Endothelial cell (in vitro differentiated cells): ENCODE data around the gene HEPACAM2. TPM values are rescaled to one million over a fixed set of nuclear protein-coding genes. Genes with fewer than 3 reads are reported as not detected.

Experiments
- DNase-seq: peaks from one replicate; pipeline ENCODE4 v3.0.0; 2021; ENCODE audit warnings: low spot score
- H3K27ac Mint-ChIP-seq: one replicate; pipeline ENCODE4 v1.8.0; 2021; ENCODE audit warnings: mixed read lengths, inconsistent platforms; ENCODE audit not compliant: unreplicated experiment
- H3K27me3 Mint-ChIP-seq: one replicate; pipeline ENCODE4 v1.8.0; 2021; ENCODE audit warnings: mild to moderate bottlenecking, moderate library complexity, mixed read lengths, inconsistent platforms; ENCODE audit not compliant: unreplicated experiment
- H3K36me3 Mint-ChIP-seq: one replicate; pipeline ENCODE4 v1.8.0; 2021; ENCODE audit warnings: mild to moderate bottlenecking, low read depth, mixed read lengths, inconsistent platforms; ENCODE audit not compliant: unreplicated experiment
- H3K4me1 Mint-ChIP-seq: one replicate; pipeline ENCODE4 v1.8.0; 2021; ENCODE audit warnings: mild to moderate bottlenecking, mixed read lengths, inconsistent platforms; ENCODE audit not compliant: unreplicated experiment
- H3K4me3 Mint-ChIP-seq: one replicate; pipeline ENCODE4 v1.8.0; 2021; ENCODE audit warnings: mild to moderate bottlenecking, mixed read lengths, inconsistent platforms; ENCODE audit not compliant: unreplicated experiment
- H3K9me3 Mint-ChIP-seq: one replicate; pipeline ENCODE4 v1.8.0; 2021; ENCODE audit warnings: mixed read lengths, inconsistent platforms; ENCODE audit not compliant: unreplicated experiment
- total RNA-seq: library from RNA; stranded (reverse); fragmentation: NEBNext Ultra II Directional; extraction: Animal tissue kit (Norgen Biotek cat#: 25700); gene quantifications from one replicate; pipeline ENCODE4 v1.2.1, GENCODE V29; 2021; ENCODE audit not compliant: unreplicated experiment
- TF ChIP-seq, protein P1 (sequence below): fragments of 200-600 bp; sonication (generic); IDR thresholded peaks from one replicate; pipeline ENCODE4 v1.5.0; 2021; ENCODE audit warnings: antibody characterized with exemption; ENCODE audit not compliant: unreplicated experiment

The HEPACAM2 gene
- total RNA-seq, 1 donor from 2014 or later = not detected

DNA sequence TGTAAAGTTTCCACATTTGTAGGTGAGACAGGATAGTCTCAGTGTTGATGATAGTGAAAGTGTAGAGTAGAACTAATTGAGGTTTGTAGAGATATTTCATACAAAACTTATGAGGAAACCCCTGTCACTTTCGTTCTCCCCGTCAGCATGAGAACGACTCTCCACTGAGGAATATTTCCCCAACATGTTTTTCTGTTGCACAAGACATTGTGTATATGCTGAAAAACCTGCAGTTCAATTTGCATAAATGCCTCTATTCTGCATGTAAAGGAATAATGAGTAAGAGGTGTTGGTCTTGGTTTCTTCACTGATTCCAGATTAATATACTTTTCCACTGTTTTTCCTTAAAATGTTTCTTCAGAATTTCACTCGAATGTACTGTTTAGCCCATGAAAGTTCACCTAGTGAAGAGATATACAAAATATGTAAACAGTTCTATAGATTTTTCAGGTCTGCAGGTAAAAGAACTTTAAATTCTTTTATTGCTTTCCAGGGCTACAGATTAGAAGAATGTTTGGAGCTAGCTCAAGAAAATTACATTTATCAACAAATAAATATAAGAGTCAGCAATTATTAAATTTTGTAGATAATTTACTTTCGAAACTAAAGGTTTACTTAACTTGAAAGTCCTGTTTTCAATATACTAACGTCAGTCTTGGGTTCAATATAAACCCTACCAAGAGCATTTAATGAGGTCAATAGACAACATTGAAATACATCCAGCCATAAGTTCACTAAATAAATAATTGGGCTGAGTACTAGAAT is 37.2 kb downstream of the HEPACAM2 start:
- H3K9me3 Mint-ChIP-seq = no peaks in the 10 kb centered on the region
- no peak overlapping the region for H3K4me3 Mint-ChIP-seq
- H3K27me3 Mint-ChIP-seq = peaks cover 5% of the 10 kb centered on the region
- TF ChIP-seq, protein P1, sequence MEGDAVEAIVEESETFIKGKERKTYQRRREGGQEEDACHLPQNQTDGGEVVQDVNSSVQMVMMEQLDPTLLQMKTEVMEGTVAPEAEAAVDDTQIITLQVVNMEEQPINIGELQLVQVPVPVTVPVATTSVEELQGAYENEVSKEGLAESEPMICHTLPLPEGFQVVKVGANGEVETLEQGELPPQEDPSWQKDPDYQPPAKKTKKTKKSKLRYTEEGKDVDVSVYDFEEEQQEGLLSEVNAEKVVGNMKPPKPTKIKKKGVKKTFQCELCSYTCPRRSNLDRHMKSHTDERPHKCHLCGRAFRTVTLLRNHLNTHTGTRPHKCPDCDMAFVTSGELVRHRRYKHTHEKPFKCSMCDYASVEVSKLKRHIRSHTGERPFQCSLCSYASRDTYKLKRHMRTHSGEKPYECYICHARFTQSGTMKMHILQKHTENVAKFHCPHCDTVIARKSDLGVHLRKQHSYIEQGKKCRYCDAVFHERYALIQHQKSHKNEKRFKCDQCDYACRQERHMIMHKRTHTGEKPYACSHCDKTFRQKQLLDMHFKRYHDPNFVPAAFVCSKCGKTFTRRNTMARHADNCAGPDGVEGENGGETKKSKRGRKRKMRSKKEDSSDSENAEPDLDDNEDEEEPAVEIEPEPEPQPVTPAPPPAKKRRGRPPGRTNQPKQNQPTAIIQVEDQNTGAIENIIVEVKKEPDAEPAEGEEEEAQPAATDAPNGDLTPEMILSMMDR = no peak
- H3K27ac Mint-ChIP-seq = no peak overlapping the region
- no peaks in the 10 kb centered on the region for H3K4me1 Mint-ChIP-seq
- no peak for DNase-seq
- no peaks in the 10 kb centered on the region for H3K36me3 Mint-ChIP-seq

DNA sequence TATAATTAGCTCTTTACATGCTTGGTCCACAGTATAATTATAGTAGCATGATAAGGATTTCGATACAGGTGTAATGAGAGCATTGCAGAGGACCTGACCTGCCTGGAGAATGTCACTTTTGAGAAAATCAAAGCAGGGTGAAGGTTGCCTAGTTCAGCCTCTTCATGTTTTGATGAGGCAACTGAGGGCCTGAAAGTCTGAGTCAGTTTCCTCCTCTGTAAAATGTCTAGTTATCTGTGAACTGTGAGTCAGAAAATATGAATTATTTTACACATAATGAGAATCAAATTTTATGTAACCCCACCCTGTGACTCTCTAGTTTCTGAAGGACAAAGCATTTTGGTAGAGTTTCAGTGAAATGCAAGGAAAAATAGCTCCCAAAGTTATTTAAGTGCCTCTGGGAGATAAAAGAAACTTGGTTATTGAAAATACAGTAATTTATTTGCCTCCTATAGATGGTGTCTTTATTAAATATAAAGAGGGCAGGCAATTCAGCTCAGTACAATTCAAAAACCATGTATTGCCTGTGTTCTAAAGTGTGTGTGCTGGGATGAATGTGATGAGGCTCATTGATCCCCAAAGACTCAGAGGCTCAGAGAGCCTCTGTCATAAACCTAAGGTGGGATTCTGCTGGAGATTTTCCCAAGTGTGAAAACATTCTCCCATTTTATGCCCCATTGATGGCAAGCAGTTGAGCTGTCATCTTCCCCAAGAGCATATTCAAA is 40.8 kb downstream of the HEPACAM2 start:
- DNase-seq = no peak
- no peak overlapping the region for H3K27ac Mint-ChIP-seq
- no peaks in the 10 kb centered on the region for H3K27me3 Mint-ChIP-seq
- TF ChIP-seq, protein P1 = no peak
- H3K4me1 Mint-ChIP-seq = no peaks in the 10 kb centered on the region
- no peaks in the 10 kb centered on the region for H3K9me3 Mint-ChIP-seq
- H3K36me3 Mint-ChIP-seq = no peaks in the 10 kb centered on the region
- H3K4me3 Mint-ChIP-seq = no peak overlapping the region

DNA sequence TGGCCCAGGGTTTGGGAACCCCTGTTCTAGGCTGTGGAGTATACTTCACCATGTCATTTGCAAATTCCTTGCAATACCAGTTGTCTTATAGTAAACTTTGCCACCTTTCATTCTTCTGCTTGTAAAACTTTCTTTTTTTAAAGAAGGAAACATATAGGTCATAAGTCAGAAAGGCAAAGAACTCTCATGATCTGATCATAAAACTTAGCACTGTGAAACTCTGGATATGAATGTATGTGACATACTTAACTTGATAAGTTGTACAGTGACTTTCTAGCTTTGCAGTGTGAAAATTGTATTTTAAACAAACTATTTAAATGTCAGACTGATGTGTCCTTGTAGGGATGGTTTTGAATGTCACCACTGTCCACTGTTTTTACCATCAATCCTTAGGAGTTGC is 47.1 kb downstream of the HEPACAM2 start:
- Mint-ChIP-seq H3K27ac (no peak overlapping the region), H3K27me3 (no peaks in the 10 kb centered on the region), H3K4me3 (no peak overlapping the region), H3K4me1 (no peaks in the 10 kb centered on the region), H3K36me3 (no peaks in the 10 kb centered on the region), H3K9me3 (no peaks in the 10 kb centered on the region)
- TF ChIP-seq, protein P1 = no peak
- no peak for DNase-seq

DNA sequence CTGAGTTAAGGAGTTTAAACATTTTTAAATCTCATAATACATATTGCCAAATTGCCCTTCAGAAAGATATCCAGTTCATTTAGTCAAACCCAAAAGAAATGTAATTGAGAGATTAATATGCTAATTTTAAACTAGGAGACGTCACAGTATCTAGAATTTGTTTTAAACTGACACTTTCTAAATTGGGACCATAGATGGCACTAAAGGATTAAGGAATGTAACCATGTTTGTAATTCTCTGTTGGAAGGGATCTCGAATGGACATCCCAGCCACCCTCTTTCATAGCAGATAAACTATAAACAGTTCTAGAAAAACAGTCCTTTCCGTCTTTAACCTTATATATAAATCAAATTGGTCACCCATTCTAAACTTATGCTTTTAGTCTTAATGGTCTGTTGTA is 48.1 kb downstream of the HEPACAM2 start:
- H3K4me3 Mint-ChIP-seq = no peak overlapping the region
- H3K36me3 Mint-ChIP-seq = no peaks in the 10 kb centered on the region
- no peak for DNase-seq

More for the DNA sequence above, 48.1 kb downstream of the HEPACAM2 start:
- TF ChIP-seq, protein P1 = no peak
- H3K27me3 Mint-ChIP-seq = no peaks in the 10 kb centered on the region
- no peaks in the 10 kb centered on the region for H3K9me3 Mint-ChIP-seq
- H3K27ac Mint-ChIP-seq = no peak overlapping the region
- no peaks in the 10 kb centered on the region for H3K4me1 Mint-ChIP-seq
